Activated naive CD4-positive, alpha-beta T cell treated with anti-CD3 and anti-CD28 coated beads, Interleukin-2, amount 50 U/mL, for 24 hours (primary cell): ENCODE data around the gene TNFAIP1.
"Not testable (repeated sequence)": the region's sequence is repeated elsewhere in the genome, so short reads cannot be mapped to it uniquely, and the experiment has no call there.

Source experiments
- H3K27ac Mint-ChIP-seq: one replicate; pipeline ENCODE4 v1.8.0; 2021; ENCODE audit warnings: mild to moderate bottlenecking, mixed read lengths
- H3K27me3 Mint-ChIP-seq: one replicate; pipeline ENCODE4 v1.8.0; 2021; ENCODE audit warnings: mixed read lengths
- H3K36me3 Mint-ChIP-seq: one replicate; pipeline ENCODE4 v1.8.0; 2021; ENCODE audit warnings: mixed read lengths
- H3K4me1 Mint-ChIP-seq: one replicate; pipeline ENCODE4 v1.8.0; 2021; ENCODE audit warnings: mixed read lengths
- H3K4me3 Mint-ChIP-seq: one replicate; pipeline ENCODE4 v1.8.0; 2021; ENCODE audit warnings: mild to moderate bottlenecking, mixed read lengths
- H3K9me3 Mint-ChIP-seq: one replicate; pipeline ENCODE4 v1.8.0; 2021; ENCODE audit warnings: mixed read lengths

The TNFAIP1 gene

DNA sequence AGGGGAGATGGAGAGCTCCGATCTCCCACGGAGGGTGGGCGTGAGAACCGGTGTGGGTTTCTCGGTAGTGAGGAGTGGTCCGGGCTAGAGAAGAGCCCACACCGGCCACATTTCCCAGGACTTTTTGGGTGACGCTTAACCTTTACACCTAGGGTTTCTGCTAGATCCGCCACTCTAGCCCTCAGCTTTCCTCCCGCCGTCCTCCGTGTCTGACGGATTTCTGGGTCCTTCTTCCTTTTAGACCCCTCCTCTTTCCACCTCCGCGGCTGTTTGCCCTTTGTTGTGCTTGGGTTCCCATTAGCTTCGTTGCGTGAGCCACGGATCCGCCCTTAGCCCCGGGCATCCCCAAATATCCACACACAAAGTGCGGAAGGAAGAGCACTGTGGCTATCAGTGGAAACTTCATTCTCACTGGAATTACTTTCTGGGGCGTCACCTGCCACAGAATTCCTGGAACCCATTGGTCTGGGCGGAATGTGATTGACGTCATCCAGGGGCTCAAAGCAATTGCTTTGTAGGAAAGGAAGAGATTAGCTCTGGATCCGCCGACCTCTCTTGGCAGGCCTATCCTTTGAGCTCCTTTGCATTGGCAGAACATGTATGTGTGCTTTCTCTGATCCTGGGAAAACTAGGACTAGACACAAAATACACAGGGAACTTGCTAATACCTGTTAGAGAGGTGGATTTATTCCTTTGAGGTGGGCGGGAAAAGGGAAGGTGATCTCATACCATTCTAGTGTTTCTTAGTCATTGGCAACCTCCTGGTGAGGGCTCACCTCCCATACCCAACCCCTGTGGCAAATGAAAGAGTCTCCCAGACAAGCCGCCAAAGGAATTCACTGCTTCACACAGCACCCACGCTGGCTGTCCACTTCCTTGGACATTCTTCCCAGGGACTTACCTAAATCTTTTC lies 654 bp downstream of the TNFAIP1 start:
- no peaks in the 10 kb centered on the region for H3K36me3 Mint-ChIP-seq
- H3K4me3 Mint-ChIP-seq, result peak overlapping the region; percentile 99
- no peaks in the 10 kb centered on the region for H3K27me3 Mint-ChIP-seq
- peak overlapping the region; percentile 23 for H3K27ac Mint-ChIP-seq
- peaks cover 53% of the 10 kb centered on the region for H3K4me1 Mint-ChIP-seq
- no peaks in the 10 kb centered on the region for H3K9me3 Mint-ChIP-seq

DNA sequence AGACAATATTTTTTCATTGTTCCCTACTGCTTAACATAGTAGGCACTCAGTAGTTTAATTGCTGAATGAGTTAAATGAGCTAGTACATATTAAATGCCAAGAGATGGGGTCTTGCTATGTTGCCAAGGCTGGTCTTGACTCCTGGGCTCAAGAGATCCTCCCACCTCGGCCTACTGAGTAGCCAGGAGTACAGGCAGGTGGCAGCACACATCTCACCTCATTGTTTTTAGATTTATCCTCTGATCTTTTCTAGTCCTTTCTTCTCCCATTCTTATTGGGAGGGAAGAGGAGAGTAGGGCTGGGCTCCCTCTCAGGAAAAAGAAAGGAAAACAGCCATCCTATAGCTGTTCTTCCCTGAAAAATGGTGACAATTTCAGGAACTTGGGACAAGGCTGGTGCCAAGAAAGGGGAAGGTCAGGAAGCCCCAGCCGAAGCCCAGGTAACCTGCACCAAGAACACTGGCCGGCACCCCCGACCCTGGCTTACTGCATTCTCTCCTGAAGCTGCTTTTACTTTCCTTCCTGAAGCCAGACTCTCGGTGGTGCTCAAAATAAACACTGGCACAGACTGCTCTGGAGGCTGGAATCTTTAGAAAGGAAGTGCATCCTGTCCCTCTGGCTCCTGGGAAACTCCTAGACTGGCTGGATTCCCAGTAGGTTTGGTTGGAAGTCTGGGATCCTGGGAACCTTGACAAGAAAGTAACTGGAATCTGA lies 2.7 kb downstream of the TNFAIP1 start:
- Mint-ChIP-seq H3K4me1 (peaks cover 43% of the 10 kb centered on the region), H3K9me3 (no peaks in the 10 kb centered on the region), H3K4me3 (no peak overlapping the region), H3K36me3 (no peaks in the 10 kb centered on the region), H3K27me3 (no peaks in the 10 kb centered on the region), H3K27ac (no peak overlapping the region)

DNA sequence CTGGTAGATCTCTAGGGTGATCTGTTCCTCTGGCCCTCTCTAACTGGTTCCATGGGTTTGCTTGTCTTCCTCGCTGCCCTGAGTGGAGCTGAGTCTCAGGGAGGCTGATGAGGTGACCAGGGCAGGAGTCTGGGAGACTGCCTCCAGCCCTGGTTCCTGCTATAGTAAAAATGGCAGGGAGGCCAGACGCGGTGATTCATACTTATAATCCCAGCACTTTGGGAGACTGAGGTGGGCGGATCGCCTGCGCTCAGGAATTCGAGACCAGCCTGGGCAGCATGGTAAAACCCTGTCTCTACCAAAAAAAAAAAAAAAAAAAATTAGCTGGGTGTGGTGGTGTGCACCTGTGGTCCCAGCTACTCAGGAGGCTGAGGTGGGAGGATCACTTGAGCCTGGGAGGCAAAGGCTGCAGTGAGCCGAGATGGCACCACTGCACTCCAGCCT lies 3.2 kb downstream of the TNFAIP1 start:
- peaks cover 37% of the 10 kb centered on the region for H3K4me1 Mint-ChIP-seq
- H3K9me3 Mint-ChIP-seq, H3K36me3 Mint-ChIP-seq, H3K27me3 Mint-ChIP-seq, H3K4me3 Mint-ChIP-seq, H3K27ac Mint-ChIP-seq: not testable (repeated sequence)

DNA sequence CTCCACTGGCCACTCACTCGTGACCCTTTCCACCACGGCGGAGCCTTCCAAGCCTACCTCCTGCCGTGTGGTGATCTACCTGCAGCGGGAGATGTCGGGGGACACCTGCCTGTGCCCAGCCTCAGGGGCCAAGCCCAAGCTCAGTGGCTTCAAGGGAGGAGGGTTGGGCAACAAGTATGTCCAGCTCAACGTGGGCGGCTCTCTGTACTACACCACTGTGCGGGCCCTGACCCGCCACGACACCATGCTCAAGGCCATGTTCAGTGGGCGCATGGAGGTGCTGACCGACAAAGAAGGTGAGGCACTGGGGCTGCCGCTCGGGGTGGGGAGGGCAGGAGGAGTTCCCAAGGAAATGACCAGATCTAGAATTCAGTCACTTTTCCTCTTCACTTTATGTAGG lies 3.9 kb downstream of the TNFAIP1 start:
- H3K27ac Mint-ChIP-seq, result no peak overlapping the region
- no peak overlapping the region for H3K4me3 Mint-ChIP-seq
- peaks cover 4% of the 10 kb centered on the region for H3K36me3 Mint-ChIP-seq
- H3K9me3 Mint-ChIP-seq, result no peaks in the 10 kb centered on the region
- no peaks in the 10 kb centered on the region for H3K27me3 Mint-ChIP-seq
- peaks cover 31% of the 10 kb centered on the region for H3K4me1 Mint-ChIP-seq

GRCh38 chr17:28340374-28340773 lies 4.8 kb downstream of the TNFAIP1 start:
- Mint-ChIP-seq H3K4me1 (peaks cover 26% of the 10 kb centered on the region), H3K4me3 (no peak overlapping the region), H3K27me3 (no peaks in the 10 kb centered on the region), H3K36me3 (peaks cover 4% of the 10 kb centered on the region), H3K9me3 (no peaks in the 10 kb centered on the region), H3K27ac (peak overlapping the region; percentile 59)

DNA sequence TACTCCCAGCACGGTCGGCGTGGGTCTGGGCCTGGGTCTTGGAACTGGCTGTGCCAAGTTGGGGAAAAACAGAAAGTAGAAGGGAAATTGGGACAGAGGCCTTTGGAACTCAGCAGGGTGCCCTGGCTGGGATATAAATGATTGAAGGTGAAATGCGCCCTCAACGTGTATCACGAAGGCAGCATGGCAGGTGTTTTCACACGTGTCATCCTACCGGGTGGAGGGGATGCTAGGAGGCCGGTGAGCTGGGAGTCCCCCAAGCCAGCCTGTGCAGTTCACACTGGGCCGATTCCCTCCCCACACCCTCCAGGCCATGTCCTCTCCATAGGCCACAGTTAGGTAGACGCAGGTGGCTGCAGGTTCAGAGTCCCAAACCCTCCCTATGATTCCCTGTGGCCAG lies 6.0 kb downstream of the TNFAIP1 start:
- Mint-ChIP-seq H3K4me1 (peaks cover 21% of the 10 kb centered on the region), H3K27me3 (no peaks in the 10 kb centered on the region), H3K27ac (no peak overlapping the region), H3K9me3 (no peaks in the 10 kb centered on the region), H3K4me3 (no peak overlapping the region), H3K36me3 (peaks cover 4% of the 10 kb centered on the region)

- no peaks in the 10 kb centered on the region for H3K27me3 Mint-ChIP-seq
- H3K9me3 Mint-ChIP-seq, result no peaks in the 10 kb centered on the region
- peaks cover 4% of the 10 kb centered on the region for H3K36me3 Mint-ChIP-seq
- H3K27ac Mint-ChIP-seq, result peak overlapping the region; percentile 8
- no peak overlapping the region for H3K4me3 Mint-ChIP-seq
- H3K4me1 Mint-ChIP-seq, result peaks cover 13% of the 10 kb centered on the region
Observed at GRCh38 chr17:28342313-28342712, 6.8 kb downstream of the TNFAIP1 start.

DNA sequence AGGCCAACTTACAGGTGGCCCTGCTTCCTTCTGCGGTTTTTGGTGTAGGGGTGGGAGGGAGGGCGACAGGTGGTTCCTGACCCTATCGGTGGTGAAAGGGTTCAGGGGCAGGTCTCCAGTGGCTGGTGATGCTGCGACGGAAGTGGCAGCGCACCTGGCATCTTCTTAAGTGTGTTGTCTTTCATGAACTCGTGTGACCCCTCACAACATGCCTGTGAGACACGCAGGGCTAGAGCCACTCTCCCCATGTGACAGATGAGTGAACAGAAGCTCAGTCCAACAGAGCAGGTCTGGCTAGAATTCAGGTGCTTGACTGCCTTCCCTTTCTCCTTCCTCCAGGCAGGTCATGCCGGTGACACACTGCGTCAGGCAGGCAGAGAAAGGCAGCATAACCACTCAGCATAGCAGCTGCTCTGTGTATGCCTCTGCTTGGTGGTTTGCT lies 8.0 kb downstream of the TNFAIP1 start:
- no peak overlapping the region for H3K27ac Mint-ChIP-seq
- H3K36me3 Mint-ChIP-seq, result peaks cover 6% of the 10 kb centered on the region
- H3K9me3 Mint-ChIP-seq, result no peaks in the 10 kb centered on the region
- no peak overlapping the region for H3K4me3 Mint-ChIP-seq
- H3K27me3 Mint-ChIP-seq, result no peaks in the 10 kb centered on the region
- peaks cover 3% of the 10 kb centered on the region for H3K4me1 Mint-ChIP-seq

GRCh38 chr17:28344011-28344410 lies 8.4 kb downstream of the TNFAIP1 start:
- Mint-ChIP-seq H3K27me3 (no peaks in the 10 kb centered on the region), H3K27ac (no peak overlapping the region), H3K4me3 (no peak overlapping the region), H3K4me1 (no peaks in the 10 kb centered on the region), H3K9me3 (no peaks in the 10 kb centered on the region), H3K36me3 (peaks cover 6% of the 10 kb centered on the region)

DNA sequence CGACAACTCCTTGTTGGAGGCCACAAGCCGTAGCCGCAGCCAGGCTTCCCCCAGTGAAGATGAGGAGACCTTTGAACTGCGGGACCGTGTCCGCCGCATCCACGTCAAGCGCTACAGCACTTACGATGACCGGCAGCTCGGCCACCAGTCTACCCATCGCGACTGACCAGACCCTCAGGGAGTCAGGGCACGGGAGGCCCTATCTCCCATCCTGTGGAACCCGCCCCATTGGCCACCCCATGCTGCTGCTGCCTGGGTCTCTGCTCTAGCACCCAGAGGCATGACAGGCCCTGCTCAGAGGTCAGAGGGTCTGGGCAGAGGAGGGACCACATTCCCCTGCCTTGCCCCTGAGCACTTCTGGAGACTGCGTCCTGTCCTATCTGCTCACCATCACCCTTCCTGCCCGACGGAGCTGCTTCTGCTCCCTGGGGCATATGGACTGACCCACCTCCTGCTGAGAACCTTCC lies 8.9 kb downstream of the TNFAIP1 start:
- H3K9me3 Mint-ChIP-seq, result no peaks in the 10 kb centered on the region
- H3K4me1 Mint-ChIP-seq, result no peaks in the 10 kb centered on the region
- H3K27ac Mint-ChIP-seq, result no peak overlapping the region
- H3K27me3 Mint-ChIP-seq, result no peaks in the 10 kb centered on the region
- H3K4me3 Mint-ChIP-seq, result no peak overlapping the region
- peaks cover 6% of the 10 kb centered on the region for H3K36me3 Mint-ChIP-seq

DNA sequence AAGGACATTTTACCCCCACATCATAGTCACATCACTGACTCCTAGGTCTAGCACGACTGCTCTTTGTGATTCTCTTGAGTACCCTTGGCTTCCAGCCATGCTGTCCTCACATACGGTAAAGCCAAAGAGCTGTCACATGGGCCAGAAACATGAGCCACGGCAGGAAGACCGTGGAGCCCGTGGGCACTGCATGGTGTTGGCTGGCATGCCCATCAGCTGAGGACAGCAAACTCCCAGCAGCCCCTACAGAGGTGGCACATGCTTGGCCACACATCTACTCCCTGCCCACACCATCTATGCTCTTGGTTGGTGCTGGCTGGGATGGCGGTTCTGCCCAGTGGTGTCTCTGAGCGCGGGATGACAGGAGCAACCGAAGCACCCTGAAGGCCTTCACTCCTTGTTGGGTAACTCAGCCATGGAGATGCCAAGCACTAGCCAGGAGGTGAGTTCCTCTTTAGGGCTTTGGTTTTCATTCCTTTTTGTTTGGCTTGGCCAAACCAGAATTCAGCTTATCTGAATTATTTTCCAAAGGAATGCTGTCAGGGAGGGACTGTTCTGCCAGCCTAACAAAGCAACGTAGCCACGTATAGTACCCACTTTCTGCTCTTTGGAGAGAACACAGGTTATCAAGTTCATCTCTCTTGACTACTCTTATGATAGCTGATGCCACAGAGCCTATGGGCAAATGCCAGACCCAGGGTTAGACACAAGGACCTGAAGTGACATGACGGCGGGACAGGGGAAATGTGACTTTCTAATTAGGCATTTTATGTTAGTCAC lies 10.0 kb downstream of the TNFAIP1 start:
- peaks cover 8% of the 10 kb centered on the region for H3K36me3 Mint-ChIP-seq
- H3K9me3 Mint-ChIP-seq, result no peaks in the 10 kb centered on the region
- no peak overlapping the region for H3K4me3 Mint-ChIP-seq
- no peak overlapping the region for H3K27ac Mint-ChIP-seq
- no peaks in the 10 kb centered on the region for H3K4me1 Mint-ChIP-seq
- H3K27me3 Mint-ChIP-seq, result no peaks in the 10 kb centered on the region

- Mint-ChIP-seq H3K27me3 (no peaks in the 10 kb centered on the region), H3K36me3 (peaks cover 8% of the 10 kb centered on the region), H3K27ac (peak overlapping the region; percentile 4), H3K4me3 (no peak overlapping the region), H3K4me1 (no peaks in the 10 kb centered on the region), H3K9me3 (no peaks in the 10 kb centered on the region)
Observed at GRCh38 chr17:28346199-28346580, 10.6 kb downstream of the TNFAIP1 start.

DNA sequence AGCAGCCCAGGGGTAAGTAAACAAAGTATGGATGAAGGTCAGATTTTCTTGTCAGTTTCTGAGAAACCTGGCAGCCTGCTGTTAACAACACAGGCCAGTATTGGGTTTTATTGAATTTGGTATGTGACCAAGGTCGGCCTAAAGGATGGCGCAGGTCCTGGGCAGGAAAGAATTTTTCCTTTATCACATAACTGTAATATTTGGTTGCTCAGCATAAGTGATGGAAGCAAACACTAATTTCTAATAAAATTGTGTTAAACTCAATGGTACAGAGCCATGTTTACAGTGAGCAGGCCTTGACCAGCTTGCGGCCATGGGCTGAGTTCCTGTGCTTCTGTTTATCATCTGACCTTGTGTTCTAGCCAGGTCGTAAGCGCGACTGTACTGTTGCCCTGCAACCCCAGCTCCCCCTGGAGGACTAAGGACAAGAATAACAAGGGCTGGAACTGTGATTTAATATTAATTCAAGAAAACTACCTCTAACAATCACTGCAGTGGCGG lies 11.2 kb downstream of the TNFAIP1 start:
- H3K36me3 Mint-ChIP-seq, result peaks cover 8% of the 10 kb centered on the region
- no peaks in the 10 kb centered on the region for H3K9me3 Mint-ChIP-seq
- no peaks in the 10 kb centered on the region for H3K4me1 Mint-ChIP-seq
- peak overlapping the region; percentile 23 for H3K27ac Mint-ChIP-seq
- H3K27me3 Mint-ChIP-seq, result no peaks in the 10 kb centered on the region
- H3K4me3 Mint-ChIP-seq, result no peak overlapping the region

GRCh38 chr17:28347261-28347891 lies 11.8 kb downstream of the TNFAIP1 start:
- no peaks in the 10 kb centered on the region for H3K27me3 Mint-ChIP-seq
- H3K4me1 Mint-ChIP-seq, result no peaks in the 10 kb centered on the region
- H3K36me3 Mint-ChIP-seq, result peaks cover 8% of the 10 kb centered on the region
- H3K9me3 Mint-ChIP-seq, result no peaks in the 10 kb centered on the region
- H3K4me3 Mint-ChIP-seq, result no peak overlapping the region
- H3K27ac Mint-ChIP-seq, result no peak overlapping the region

GRCh38 chr17:28348979-28349378 lies 13.4 kb downstream of the TNFAIP1 start:
- Mint-ChIP-seq H3K27me3 (no peaks in the 10 kb centered on the region), H3K9me3 (no peaks in the 10 kb centered on the region), H3K4me3 (no peak overlapping the region), H3K27ac (no peak overlapping the region), H3K4me1 (no peaks in the 10 kb centered on the region), H3K36me3 (peaks cover 4% of the 10 kb centered on the region)
